ENCODE results near the gene DHX15.

The DHX15 gene

GRCh38 chr4:24607334-24607733, 23.0 kb upstream of the DHX15 start:
- ChIA-PET POLR2A (no interaction called here), CTCF (no interaction called here)
- Histone ChIP-seq H3K4me1 (ENCODE audit: control insufficient read depth, insufficient read depth, low read length) (no peaks in the 10 kb centered on the region), H3K4me3 (ENCODE audit: low read depth, low read length) (no peak overlapping the region), H3K36me3 (ENCODE audit: control insufficient read depth in 2 of 2, insufficient read depth in 1 of 2, low read length in 2 of 2) (no peaks in the 10 kb centered on the region), H3K27ac (ENCODE audit: extremely low read depth, low read depth, low read length) (no peak overlapping the region), H3K9me3 (ENCODE audit: control insufficient read depth, insufficient read depth, low read depth, low read length) (no peaks in the 10 kb centered on the region)
- TF ChIP-seq ZNF610 (tag by site-specific recombination; IDR thresholded peaks at IDR 0.05; ENCODE audit: borderline replicate concordance) (no peak), ZNF776 (tag by site-specific recombination; IDR thresholded peaks at IDR 0.05; ENCODE audit: borderline replicate concordance) (no peak)

- CTCF ChIA-PET: no interaction called here
These were observed 20.9 kb upstream of the DHX15 start for GRCh38 chr4:24605216-24605615.

GRCh38 chr4:24604558-24605214, 20.3 kb upstream of the DHX15 start:
- TF ChIP-seq ZNF10 (tag by site-specific recombination; IDR thresholded peaks at IDR 0.05) (no peak), ZNF692 (tag by site-specific recombination; IDR thresholded peaks at IDR 0.05) (no peak), HOXC10 (CRISPR knock-in tag; IDR thresholded peaks at IDR 0.05) (no peak), ZNF658 (tag by site-specific recombination; IDR thresholded peaks at IDR 0.05) (no peak), ZNF621 (tag by site-specific recombination; IDR thresholded peaks at IDR 0.05) (no peak), ZBTB6 (tag by site-specific recombination; IDR thresholded peaks at IDR 0.05) (no peak), KLF9 (tag by site-specific recombination; IDR thresholded peaks at IDR 0.05; ENCODE audit: low read depth) (no peak), ZSCAN18 (tag by site-specific recombination; IDR thresholded peaks at IDR 0.05) (no peak), ZNF280D (tag by site-specific recombination; IDR thresholded peaks at IDR 0.05) (no peak), PRDM6 (tag by site-specific recombination; IDR thresholded peaks at IDR 0.05) (no peak)
- ChIA-PET CTCF (no interaction called here), POLR2A (no interaction called here)
- Histone ChIP-seq H3K27ac (ENCODE audit: extremely low read depth, low read depth, low read length) (no peak overlapping the region), H3K4me1 (ENCODE audit: control insufficient read depth, insufficient read depth, low read length) (no peaks in the 10 kb centered on the region), H3K9me3 (ENCODE audit: control insufficient read depth, insufficient read depth, low read depth, low read length) (no peaks in the 10 kb centered on the region), H3K4me3 (ENCODE audit: low read depth, low read length) (no peak overlapping the region), H3K36me3 (ENCODE audit: control insufficient read depth in 2 of 2, insufficient read depth in 1 of 2, low read length in 2 of 2) (no peaks in the 10 kb centered on the region)

More at GRCh38 chr4:24605216-24605615, 20.9 kb upstream of the DHX15 start:
- Histone ChIP-seq H3K4me3 (ENCODE audit: low read depth, low read length) (no peak overlapping the region), H3K9me3 (ENCODE audit: control insufficient read depth, insufficient read depth, low read depth, low read length) (no peaks in the 10 kb centered on the region), H3K4me1 (ENCODE audit: control insufficient read depth, insufficient read depth, low read length) (no peaks in the 10 kb centered on the region), H3K36me3 (ENCODE audit: control insufficient read depth in 2 of 2, insufficient read depth in 1 of 2, low read length in 2 of 2) (no peaks in the 10 kb centered on the region), H3K27ac (ENCODE audit: extremely low read depth, low read depth, low read length) (no peak overlapping the region)
- TF ChIP-seq ZNF324 (tag by site-specific recombination; IDR thresholded peaks at IDR 0.05) (no peak), ZNF311 (tag by site-specific recombination; IDR thresholded peaks at IDR 0.05; ENCODE audit: borderline replicate concordance) (no peak), ZNF350 (tag by site-specific recombination; IDR thresholded peaks at IDR 0.05) (no peak), ZNF404 (tag by site-specific recombination; IDR thresholded peaks at IDR 0.05) (no peak), ZNF76 (tag by site-specific recombination; IDR thresholded peaks at IDR 0.05; ENCODE audit: borderline replicate concordance, low read depth) (no peak), ZNF549 (tag by site-specific recombination; IDR thresholded peaks at IDR 0.05) (no peak), OVOL3 (tag by site-specific recombination; IDR thresholded peaks at IDR 0.05) (no peak), KLF7 (tag by site-specific recombination; IDR thresholded peaks at IDR 0.05; ENCODE audit: borderline replicate concordance) (no peak), REPIN1 (tag by site-specific recombination; IDR thresholded peaks at IDR 0.05; ENCODE audit: low read depth) (no peak), ZNF707 (tag by site-specific recombination; IDR thresholded peaks at IDR 0.05) (no peak)
- POLR2A ChIA-PET: no interaction called here

All from HEK293 (cell line).